Myometrial cell (primary cell): Measurements from ENCODE around the gene RGS16. TPM values are rescaled to one million over a fixed set of nuclear protein-coding genes. Genes with fewer than 3 reads are reported as not detected.

Experiments used
- total RNA-seq: library from RNA; depleted of rRNA; stranded (reverse); fragments of >200 nt; gene quantifications from 2 replicates; pipeline ENCODE4 v1.2.3, GENCODE V29; 2015

The RGS16 gene
- not detected in 2 replicates for total RNA-seq

DNA sequence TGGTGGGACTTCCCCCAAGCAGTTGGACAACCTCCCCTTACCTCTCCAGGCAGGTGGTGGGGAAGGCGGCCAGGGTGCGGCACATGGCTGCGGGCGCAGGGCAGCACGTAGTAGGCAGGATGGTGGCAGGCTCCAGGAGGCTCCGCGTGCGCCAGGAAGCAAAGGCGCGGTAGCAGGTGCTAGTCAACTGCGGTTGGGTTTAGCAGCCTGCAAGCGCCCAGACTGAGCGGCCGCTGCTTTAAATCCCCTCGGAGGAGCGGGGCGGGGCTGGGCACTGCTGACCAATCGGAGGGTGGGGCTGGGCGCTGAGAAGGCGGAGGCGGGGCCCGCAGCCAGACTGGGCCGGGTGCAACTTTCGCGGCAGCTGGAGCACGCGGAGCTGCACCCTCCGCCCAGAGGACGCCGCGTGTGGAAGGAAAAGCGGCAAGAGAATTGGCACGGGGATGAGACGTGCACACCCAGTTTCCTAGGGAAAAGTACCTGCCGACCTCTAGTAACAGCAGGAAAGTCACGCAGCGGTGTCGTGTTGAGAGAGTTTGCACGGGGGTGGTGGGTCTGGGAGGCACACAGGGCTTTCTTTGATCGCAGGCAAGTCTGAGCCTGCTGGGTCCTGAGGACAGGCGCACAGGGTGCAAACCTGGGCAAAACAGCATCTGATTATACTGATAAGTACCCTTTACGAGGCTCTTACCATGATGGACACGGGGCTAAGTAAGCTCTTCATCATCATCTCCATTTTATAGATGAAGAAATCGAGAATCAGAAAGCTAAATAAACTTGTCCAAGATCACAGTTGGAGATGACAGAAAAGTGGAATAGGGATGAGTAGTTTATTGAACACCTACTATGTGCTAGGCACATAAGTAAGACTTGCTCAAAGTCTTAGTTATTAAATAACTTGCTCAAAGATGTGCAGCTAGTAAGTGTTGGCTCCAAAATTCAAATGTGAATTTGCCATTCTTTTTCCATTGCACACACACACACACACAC, at the start of gene RGS16:
Gene RGS16 (minus strand): TSS at position 215 of the 990 bp plus-strand sequence. CDS start 130 bp downstream, at position 85.

GRCh38 chr1:182588500-182589396, 15.4 kb downstream of the RGS16 start, which contains the start of gene RNASEL:
TSS of gene RNASEL (minus strand) at chr1:182589256. CDS start at chr1:182586806, 2,450 bp downstream.

Other genes with a start within 250 kb of the RGS16 start
- gene GLUL, start 212.6 kb downstream of the RGS16 start, total RNA-seq = 434 and 472 TPM in 2 replicates
- not detected in 2 replicates for gene TEDDM1, start 203.7 kb downstream of the RGS16 start, total RNA-seq
- not detected in 2 replicates for gene RGSL1, start 154.2 kb downstream of the RGS16 start, total RNA-seq
- 3.5 and 6.9 TPM in 2 replicates for gene RNASEL, start 15.1 kb downstream of the RGS16 start, total RNA-seq
- not detected in 2 replicates for gene RGS8, start 80.2 kb upstream of the RGS16 start, total RNA-seq
- gene NPL, start 185.4 kb upstream of the RGS16 start, total RNA-seq = 1.4 and 19.9 TPM in 2 replicates
- gene DHX9, start 235.0 kb upstream of the RGS16 start, total RNA-seq = 118 and 126 TPM in 2 replicates